NT2/D1 (cell line): ENCODE data around the gene EXOC7.

Experiments
- DNase-seq: peaks from one replicate; pipeline ENCODE4 v3.0.0-alpha.2; 2011; ENCODE audit warnings: low read depth, low spot score
- H3K27me3 ChIP-seq: 2 replicates; pipeline ENCODE4 v1.6.0; 2011; ENCODE audit warnings: mild to moderate bottlenecking; ENCODE audit not compliant: insufficient read length, insufficient read depth
- H3K36me3 ChIP-seq: 2 replicates; pipeline ENCODE4 v1.6.1; 2011; ENCODE audit warnings: mild to moderate bottlenecking, low read length, mixed read lengths; ENCODE audit not compliant: insufficient read depth, insufficient read length
- H3K4me1 ChIP-seq: 2 replicates; pipeline ENCODE4 v1.5.1; 2011; ENCODE audit not compliant: insufficient read depth, insufficient read length
- H3K4me3 ChIP-seq: 2 replicates; pipeline ENCODE4 v1.5.1; 2011; ENCODE audit warnings: low read depth; ENCODE audit not compliant: insufficient read length
- H3K9ac ChIP-seq: 2 replicates; pipeline ENCODE4 v1.6.0; 2011; ENCODE audit warnings: low read depth; ENCODE audit not compliant: insufficient read length
- H3K9me3 ChIP-seq: 2 replicates; pipeline ENCODE4 v1.5.1; 2011; ENCODE audit warnings: mild to moderate bottlenecking, low read length; ENCODE audit not compliant: insufficient read depth
- SUZ12 ChIP-seq: IDR thresholded peaks from 2 replicates; pipeline ENCODE4 v1.6.1; 2011; ENCODE audit not compliant: insufficient read length, insufficient read depth; ENCODE audit errors: extremely low read depth
- YY1 ChIP-seq: IDR thresholded peaks from 2 replicates; pipeline ENCODE4 v1.6.1; 2011; ENCODE audit not compliant: insufficient read length, insufficient read depth
- ZNF274 ChIP-seq: IDR thresholded peaks from 2 replicates; pipeline ENCODE4 v1.6.1; 2011; ENCODE audit warnings: mild to moderate bottlenecking, low read depth, low read length

EXOC7 gene

GRCh38 chr17:76147211-76148014 is 43.8 kb upstream of the EXOC7 start:
- H3K36me3 ChIP-seq, result peaks cover 2% of the 10 kb centered on the region
- DNase-seq, result no peak
- TF ChIP-seq SUZ12, result no peak
- no peak for TF ChIP-seq ZNF274
- TF ChIP-seq YY1, result no peak

GRCh38 chr17:76146053-76146851 is 42.7 kb upstream of the EXOC7 start:
- H3K4me3 ChIP-seq, result no peak overlapping the region
- TF ChIP-seq YY1, result no peak
- no peak for TF ChIP-seq ZNF274
- TF ChIP-seq SUZ12, result no peak
- peaks cover 35% of the 10 kb centered on the region for H3K27me3 ChIP-seq
- DNase-seq, result no peak
- H3K9me3 ChIP-seq, result no peaks in the 10 kb centered on the region
- H3K9ac ChIP-seq, result no peak overlapping the region
- peaks cover 19% of the 10 kb centered on the region for H3K4me1 ChIP-seq
- H3K36me3 ChIP-seq, result peaks cover 2% of the 10 kb centered on the region

More at GRCh38 chr17:76147211-76148014, 43.8 kb upstream of the EXOC7 start:
- no peak overlapping the region for H3K4me3 ChIP-seq
- peaks cover 12% of the 10 kb centered on the region for H3K4me1 ChIP-seq
- H3K27me3 ChIP-seq, result peaks cover 24% of the 10 kb centered on the region
- no peaks in the 10 kb centered on the region for H3K9me3 ChIP-seq
- H3K9ac ChIP-seq, result peak overlapping the region; percentile 2

- no peaks in the 10 kb centered on the region for H3K9me3 ChIP-seq
- no peak overlapping the region for H3K9ac ChIP-seq
- peaks cover 19% of the 10 kb centered on the region for H3K4me1 ChIP-seq
- no peak overlapping the region for H3K4me3 ChIP-seq
- DNase-seq, result no peak
- TF ChIP-seq YY1 (no peak), SUZ12 (no peak), ZNF274 (no peak)
- H3K36me3 ChIP-seq, result no peaks in the 10 kb centered on the region
- peaks cover 43% of the 10 kb centered on the region for H3K27me3 ChIP-seq
Measured at GRCh38 chr17:76145231-76146052, 41.9 kb upstream of the EXOC7 start.

GRCh38 chr17:76142585-76143041 is 39.0 kb upstream of the EXOC7 start:
- DNase-seq, result no peak
- Histone ChIP-seq H3K9me3 (no peaks in the 10 kb centered on the region), H3K4me3 (no peak overlapping the region), H3K27me3 (peaks cover 72% of the 10 kb centered on the region), H3K9ac (no peak overlapping the region), H3K36me3 (no peaks in the 10 kb centered on the region), H3K4me1 (peaks cover 34% of the 10 kb centered on the region)
- TF ChIP-seq SUZ12 (no peak), ZNF274 (no peak), YY1 (no peak)

DNA sequence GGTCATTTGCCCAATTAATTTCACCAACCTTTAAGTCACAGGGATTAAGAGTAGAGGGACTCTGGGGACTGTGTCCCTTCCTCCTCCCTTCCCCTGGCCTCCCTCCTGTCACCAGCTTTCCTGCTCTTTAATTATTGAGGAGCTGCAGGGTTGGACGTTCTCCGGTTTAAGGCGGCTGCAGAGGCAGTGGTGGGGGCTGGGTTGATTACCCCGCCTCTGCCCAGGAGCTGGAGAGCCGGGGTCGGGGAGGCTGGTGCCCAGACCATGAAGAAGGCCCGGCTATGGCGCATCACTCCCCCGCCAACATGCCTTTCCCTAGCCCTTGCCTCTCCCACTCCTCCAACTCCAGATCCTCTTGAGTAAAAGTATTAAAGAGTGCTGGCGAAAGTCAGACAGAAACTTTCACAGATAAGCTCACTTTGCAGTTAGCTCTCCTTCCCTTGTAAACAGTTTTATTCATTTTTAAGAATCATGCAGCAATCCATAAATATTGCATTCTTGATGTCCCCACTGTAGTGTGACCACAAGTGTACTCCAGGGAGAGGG is 38.5 kb upstream of the EXOC7 start:
- Histone ChIP-seq H3K9me3 (no peaks in the 10 kb centered on the region), H3K27me3 (peaks cover 77% of the 10 kb centered on the region), H3K4me1 (peaks cover 39% of the 10 kb centered on the region), H3K9ac (peak overlapping the region; percentile 57), H3K36me3 (no peaks in the 10 kb centered on the region), H3K4me3 (peak overlapping the region; percentile 36)
- DNase-seq, result no peak
- TF ChIP-seq YY1 (no peak), ZNF274 (no peak), SUZ12 (no peak)

GRCh38 chr17:76141212-76142038 is 37.8 kb upstream of the EXOC7 start, which contains the start of gene FOXJ1:
TSS of gene FOXJ1 (minus strand) at chr17:76141245. CDS start at chr17:76140395, 850 bp downstream.
- peaks cover 42% of the 10 kb centered on the region for H3K4me1 ChIP-seq
- TF ChIP-seq ZNF274 (no peak), SUZ12 (peak; percentile 69)

More at GRCh38 chr17:76141212-76142038, 37.8 kb upstream of the EXOC7 start, which contains the start of gene FOXJ1:
- no peaks in the 10 kb centered on the region for H3K36me3 ChIP-seq
- peak within 1 kb of the TSS; percentile 36 for H3K4me3 ChIP-seq
- DNase-seq, result peak; percentile 83
- peaks cover 81% of the 10 kb centered on the region for H3K27me3 ChIP-seq
- peak within 1 kb of the TSS; percentile 57 for H3K9ac ChIP-seq
- no peaks in the 10 kb centered on the region for H3K9me3 ChIP-seq
